NOMO-1 treated with dmso at 0.1 percent for 144 hours (cell line): ENCODE results near the gene TRAF5.
"Not testable (repeated sequence)": the region's sequence is repeated elsewhere in the genome, so short reads cannot be mapped to it uniquely, and the experiment has no call there.

Source experiments
- DNase-seq: peaks from one replicate; lab custom pipeline; 2025; ENCODE audit not compliant: unreplicated experiment; lab: John Stamatoyannopoulos, UW

Gene TRAF5

GRCh38 chr1:211345719-211346118 is 19.1 kb downstream of the TRAF5 start:
- DNase-seq, result no peak

DNA sequence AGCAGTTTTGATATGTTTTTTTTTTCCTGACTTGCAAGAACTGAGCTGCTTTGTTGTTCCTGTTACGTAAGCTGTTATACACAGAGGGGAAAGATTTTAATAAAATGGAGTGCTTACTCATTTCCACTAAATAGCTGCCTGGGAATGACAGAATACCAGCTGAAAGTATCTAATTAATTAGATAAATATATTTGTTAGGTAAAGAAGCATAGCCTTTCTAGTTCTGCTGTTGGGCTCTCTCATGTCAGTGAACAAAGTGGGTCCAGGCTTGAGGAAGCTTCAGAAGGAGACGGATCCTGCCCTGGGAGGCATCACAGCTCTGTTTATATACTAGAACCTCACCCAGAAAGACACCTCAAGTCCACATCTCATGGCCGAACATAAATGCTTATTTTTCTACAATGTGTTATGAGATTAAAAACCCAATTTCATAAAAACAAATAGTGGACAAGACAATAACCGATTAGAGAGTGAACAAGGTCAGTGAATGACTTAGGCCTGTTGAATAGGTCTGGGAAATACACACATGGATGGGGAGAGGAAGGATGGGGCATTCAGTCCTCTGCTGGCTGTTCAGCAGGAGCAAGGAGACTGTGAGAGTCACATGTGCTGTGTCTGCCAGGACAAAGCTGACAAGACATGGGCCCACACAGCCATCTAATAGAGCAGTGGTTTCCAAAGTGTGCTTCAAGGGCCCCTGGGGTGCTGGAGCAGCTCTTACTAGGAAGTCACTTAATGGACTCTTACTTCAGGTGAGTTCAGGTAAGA is 20.6 kb downstream of the TRAF5 start:
- DNase-seq, result no peak

GRCh38 chr1:211348547-211348946 is 21.9 kb downstream of the TRAF5 start:
- no peak for DNase-seq

- DNase-seq, result no peak
These were observed 23.1 kb downstream of the TRAF5 start for GRCh38 chr1:211349741-211350140.

DNA sequence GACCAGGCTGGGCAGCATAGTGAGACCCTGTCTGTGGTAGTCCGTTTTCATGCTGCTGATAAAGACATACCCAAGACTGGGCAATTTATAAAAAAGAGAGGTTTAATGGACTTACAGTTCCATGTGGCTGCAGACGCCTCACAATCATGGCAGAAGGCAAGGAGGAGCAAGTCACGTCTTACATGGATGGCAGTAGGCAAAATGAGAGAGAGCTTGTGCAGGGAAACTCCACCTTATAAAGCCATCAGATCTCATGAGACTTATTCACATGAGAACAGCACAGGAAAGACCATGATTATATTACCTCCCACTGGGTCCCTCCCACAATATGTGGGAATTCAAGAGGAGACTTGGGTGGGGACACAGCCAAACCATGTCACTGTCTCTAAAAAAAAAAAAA is 25.4 kb downstream of the TRAF5 start:
- not testable (repeated sequence) for DNase-seq

GRCh38 chr1:211352465-211352864 is 25.8 kb downstream of the TRAF5 start:
- DNase-seq, result no peak

DNA sequence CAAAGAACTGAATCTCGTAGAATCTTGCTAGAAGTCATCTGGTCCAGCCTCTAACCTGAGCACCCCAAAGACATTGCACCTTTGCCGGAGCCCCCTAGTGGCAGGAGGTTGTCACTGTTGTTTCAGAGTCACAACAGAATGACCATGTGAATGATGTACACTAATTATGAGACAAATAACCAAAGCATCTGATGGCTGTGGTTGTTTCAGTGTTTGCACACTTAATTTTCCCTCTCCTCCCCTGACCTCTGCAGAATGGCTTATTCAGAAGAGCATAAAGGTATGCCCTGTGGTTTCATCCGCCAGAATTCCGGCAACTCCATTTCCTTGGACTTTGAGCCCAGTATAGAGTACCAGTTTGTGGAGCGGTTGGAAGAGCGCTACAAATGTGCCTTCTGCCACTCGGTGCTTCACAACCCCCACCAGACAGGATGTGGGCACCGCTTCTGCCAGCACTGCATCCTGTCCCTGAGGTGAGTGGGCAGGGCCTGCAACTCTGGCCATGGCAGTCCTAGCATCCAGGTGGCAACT is 26.4 kb downstream of the TRAF5 start:
- no peak for DNase-seq

DNA sequence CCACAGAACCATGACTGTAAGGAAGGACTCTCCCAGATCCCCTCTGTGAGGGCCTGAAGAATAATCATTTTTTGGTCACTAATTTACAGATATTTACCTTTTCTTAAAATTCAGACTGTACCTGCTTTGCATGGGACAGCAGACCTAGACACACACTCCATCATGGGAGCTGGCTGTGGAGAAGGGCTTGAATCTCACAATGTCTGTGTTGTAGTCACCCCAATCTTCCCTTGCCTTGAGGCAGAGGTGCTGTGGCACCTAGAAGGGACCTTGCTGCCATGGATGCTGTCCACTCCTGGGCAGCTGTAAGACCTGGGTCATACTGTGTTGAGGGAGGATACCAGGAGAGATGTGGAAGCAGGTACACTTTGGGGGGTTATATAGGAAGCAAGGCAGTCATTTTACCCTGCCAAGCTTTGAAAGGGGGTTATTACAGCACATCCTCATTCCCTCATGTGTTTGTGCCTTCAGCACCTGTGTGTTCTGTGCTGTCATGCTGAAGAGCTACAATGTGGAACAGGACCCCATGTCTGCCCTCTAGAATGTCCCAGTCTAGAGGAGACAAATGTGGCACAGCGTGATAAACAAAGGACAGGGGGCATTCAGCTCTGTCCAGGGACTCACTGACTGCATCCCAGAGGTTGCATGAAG is 27.1 kb downstream of the TRAF5 start:
- DNase-seq, result no peak

DNA sequence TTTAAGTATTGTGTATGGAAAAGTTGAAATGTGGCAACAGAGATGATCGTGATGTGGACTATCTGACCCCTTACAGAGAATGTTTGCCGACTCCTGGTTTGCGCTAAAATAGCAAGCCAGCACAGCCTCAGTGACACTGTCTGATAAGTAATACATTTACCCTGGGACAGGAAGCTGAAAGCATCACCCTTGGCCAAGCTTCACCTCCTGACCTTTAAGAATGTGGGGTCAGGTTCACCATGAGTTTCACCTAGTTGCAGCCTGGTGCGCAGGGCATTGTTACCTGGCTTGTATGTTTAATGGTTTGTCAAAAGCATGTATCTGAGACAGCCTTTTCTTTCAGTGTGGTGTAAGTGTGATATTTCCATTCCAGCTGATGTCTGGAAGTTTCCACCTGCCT is 29.2 kb downstream of the TRAF5 start:
- no peak for DNase-seq

- DNase-seq, result no peak
These were observed 30.2 kb downstream of the TRAF5 start for GRCh38 chr1:211356723-211357407.

- DNase-seq, result no peak
These were observed 32.1 kb downstream of the TRAF5 start for GRCh38 chr1:211358685-211359084.

DNA sequence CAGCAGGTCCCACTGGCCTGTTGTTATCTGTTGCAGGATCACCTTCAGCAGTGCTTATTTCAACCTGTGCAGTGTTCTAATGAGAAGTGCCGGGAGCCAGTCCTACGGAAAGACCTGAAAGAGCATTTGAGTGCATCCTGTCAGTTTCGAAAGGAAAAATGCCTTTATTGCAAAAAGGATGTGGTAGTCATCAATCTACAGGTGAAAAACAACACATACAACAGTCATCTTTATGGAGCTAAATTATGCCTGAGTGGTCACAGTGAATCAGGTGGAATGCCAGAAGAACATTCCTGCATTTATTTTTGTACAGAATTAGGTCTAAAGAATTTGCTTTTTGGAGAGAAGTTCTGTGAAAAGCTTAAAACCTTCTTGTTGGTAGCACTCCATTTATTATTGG is 33.2 kb downstream of the TRAF5 start:
- no peak for DNase-seq

- no peak for DNase-seq
These were observed 34.6 kb downstream of the TRAF5 start for GRCh38 chr1:211361202-211361601.

- no peak for DNase-seq
These were observed 43.0 kb downstream of the TRAF5 start for GRCh38 chr1:211369640-211370039.

DNA sequence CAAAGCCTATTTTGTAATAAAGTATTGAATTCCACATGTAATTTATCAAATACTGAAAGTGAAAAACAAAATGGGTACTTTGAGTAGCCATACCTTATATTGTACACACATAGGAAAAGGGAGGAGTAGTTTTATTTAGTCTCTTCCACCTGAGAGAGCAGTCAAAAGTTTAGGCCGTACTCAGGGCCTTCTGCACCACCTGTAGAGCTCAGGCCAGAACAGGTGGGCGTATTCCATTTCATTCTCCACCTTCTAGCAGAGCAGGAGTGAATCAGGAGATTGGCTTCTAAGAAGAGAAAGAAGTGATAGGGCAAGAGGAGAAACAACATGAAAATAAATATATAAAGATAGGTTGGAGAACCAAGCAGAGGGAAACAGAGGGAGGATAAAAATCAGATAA is 44.0 kb downstream of the TRAF5 start:
- DNase-seq, result no peak

GRCh38 chr1:211371406-211372105 is 44.9 kb downstream of the TRAF5 start:
- no peak for DNase-seq

DNA sequence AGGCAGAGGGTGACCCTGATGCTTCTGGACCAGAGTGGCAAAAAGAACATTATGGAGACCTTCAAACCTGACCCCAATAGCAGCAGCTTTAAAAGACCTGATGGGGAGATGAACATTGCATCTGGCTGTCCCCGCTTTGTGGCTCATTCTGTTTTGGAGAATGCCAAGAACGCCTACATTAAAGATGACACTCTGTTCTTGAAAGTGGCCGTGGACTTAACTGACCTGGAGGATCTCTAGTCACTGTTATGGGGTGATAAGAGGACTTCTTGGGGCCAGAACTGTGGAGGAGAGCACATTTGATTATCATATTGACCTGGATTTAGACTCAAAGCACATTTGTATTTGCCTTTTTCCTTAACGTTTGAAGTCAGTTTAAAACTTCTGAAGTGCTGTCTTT is 45.8 kb downstream of the TRAF5 start:
- DNase-seq, result no peak

DNA sequence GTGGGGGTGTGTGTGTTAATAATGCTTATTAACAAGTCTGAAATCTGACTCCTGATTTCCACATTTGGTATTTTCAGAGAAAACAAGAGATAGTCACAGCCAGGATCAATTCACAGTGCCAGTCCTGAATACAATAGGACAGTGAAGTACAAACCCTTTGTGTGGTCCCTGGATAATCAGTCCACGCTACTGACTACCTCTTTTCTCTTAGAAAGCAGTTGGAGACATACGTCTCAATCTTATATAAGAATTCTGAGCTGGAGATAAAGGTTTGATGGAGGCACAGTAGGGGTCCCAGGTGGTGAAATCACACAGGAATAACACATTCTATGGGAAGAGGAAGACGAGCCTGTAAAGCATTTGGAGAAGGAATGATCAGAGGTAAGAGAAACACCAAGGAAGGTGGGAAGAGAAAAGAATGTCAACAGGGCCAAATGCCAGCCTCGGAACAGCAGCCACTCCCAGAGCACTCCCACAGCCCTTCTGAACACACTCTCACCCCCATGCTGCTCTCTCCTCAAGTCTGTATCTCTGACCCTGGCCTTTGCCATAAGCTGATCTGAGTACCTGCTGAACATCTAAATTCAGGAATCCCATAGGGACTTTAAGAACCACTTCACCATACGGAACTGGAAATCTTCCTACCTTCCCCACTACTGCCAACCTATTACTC is 48.6 kb downstream of the TRAF5 start:
- no peak for DNase-seq

- no peak for DNase-seq
These were observed 49.3 kb downstream of the TRAF5 start for GRCh38 chr1:211375949-211376348.

GRCh38 chr1:211376807-211377470 is 50.3 kb downstream of the TRAF5 start:
- no peak for DNase-seq
